Erythroblast (primary cell): Measurements from ENCODE around the gene ECEL1.
A peak's percentile ranks its signal among the peaks of the same experiment; 100 is the strongest.

Source experiments
- DNase-seq, 2 experiments: peaks; one replicate each; lab custom pipeline; 2025; lab: John Stamatoyannopoulos, UW
- GATA1 ChIP-seq: IDR thresholded peaks from 2 replicates; pipeline ENCODE4 v1.6.1; 2011; ENCODE audit warnings: low read depth, mild to moderate bottlenecking, control low read depth, low read length, moderate library complexity
- POLR2A ChIP-seq: IDR thresholded peaks from 2 replicates; pipeline ENCODE4 v1.6.1; 2011; ENCODE audit warnings: mild to moderate bottlenecking, low read length

The ECEL1 gene

GRCh38 chr2:232526372-232526941, 38.8 kb upstream of the ECEL1 start:
- TF ChIP-seq GATA1 (no peak), POLR2A (no peak)
- DNase-seq, result no peak

DNA sequence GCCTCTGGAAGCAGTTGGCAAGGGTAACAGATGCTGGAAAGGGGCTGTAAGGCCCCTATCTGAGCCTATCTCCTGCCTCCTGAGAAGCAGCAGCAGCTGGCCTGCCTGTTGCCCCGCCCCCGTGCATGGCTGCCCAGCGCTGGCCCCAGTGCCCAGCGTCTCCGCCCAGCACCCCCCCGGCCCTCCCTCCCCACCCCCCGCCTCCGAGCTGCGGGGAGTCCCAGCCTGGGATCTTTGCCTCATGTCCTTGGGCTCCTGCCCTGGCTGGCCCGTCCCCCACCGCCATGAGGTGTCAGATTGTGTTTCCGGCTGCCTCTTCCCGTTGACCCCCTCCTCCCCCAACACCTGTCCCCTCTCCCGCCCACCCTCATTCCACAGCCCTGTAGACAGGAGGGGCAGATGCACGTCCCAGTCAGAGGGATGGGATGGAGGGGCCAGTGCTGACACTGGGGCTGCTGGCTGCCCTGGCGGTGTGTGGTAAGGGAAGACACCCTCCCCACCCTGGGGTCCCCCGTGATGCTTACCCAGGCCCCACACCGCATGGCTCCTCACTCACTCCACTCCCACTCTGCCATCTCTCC, 38.2 kb upstream of the ECEL1 start, which contains the start of gene CHRND:
CHRND (plus strand) TSS at position 370 of the 581 bp plus-strand sequence; CDS start at position 426, 56 bp downstream.
- TF ChIP-seq GATA1 (no peak), POLR2A (no peak)
- peak; percentile 8 to 17 for DNase-seq

- TF ChIP-seq POLR2A, result no peak
- no peak for TF ChIP-seq GATA1
- no peak for DNase-seq
These were observed 37.6 kb upstream of the ECEL1 start for GRCh38 chr2:232525199-232525598.

- DNase-seq, result no peak
- TF ChIP-seq GATA1 (no peak), POLR2A (no peak)
These were observed 37.1 kb upstream of the ECEL1 start for GRCh38 chr2:232524771-232525170.

GRCh38 chr2:232523682-232524597, 36.3 kb upstream of the ECEL1 start:
- peak; percentile 51 to 58 for DNase-seq

DNA sequence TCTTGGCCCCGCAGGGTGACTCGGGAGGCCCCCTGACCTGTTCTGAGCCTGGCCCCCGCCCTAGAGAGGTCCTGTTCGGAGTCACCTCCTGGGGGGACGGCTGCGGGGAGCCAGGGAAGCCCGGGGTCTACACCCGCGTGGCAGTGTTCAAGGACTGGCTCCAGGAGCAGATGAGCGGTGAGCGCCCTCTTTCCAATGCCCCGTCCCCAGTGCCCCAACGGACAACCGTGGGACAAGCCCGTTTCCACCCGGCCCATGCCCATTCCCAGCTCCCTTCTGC, 35.7 kb upstream of the ECEL1 start:
- DNase-seq, result no peak
- TF ChIP-seq GATA1, result no peak
- no peak for TF ChIP-seq POLR2A

More at GRCh38 chr2:232523682-232524597, 36.3 kb upstream of the ECEL1 start:
- no peak for TF ChIP-seq POLR2A
- TF ChIP-seq GATA1, result no peak

DNA sequence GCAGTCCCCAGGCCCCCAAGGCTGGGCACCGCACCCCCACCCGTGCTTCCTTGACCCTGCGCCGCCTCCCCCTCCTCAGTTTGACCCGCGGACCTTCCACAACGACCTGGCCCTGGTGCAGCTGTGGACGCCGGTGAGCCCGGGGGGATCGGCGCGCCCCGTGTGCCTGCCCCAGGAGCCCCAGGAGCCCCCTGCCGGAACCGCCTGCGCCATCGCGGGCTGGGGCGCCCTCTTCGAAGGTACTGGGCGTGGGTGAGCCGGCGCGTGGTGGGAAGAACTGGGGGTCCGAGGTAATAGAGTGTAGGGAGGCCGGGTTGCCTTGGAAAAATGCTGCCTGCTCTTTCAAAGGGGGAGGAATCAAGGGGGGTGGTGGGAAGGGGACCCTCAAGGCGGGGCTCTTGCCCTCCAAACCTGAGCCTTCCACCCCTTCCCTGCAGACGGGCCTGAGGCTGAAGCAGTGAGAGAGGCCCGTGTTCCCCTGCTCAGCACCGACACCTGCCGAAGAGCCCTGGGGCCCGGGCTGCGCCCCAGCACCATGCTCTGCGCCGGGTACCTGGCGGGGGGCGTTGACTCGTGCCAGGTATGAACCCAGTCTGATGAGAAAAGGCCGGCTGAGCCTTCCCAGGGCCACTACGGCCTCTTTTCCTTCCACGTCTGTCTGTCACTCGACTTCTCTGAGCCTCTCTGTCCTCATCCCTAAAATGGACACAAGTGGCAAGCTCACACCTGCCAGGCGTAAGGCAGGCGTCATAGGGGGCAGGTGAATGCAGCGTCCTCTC, 35.2 kb upstream of the ECEL1 start:
- TF ChIP-seq POLR2A (no peak), GATA1 (no peak)
- DNase-seq, result no peak

GRCh38 chr2:232521959-232522622, 34.5 kb upstream of the ECEL1 start:
- DNase-seq, result peak; percentile 40 to 74
- TF ChIP-seq POLR2A (no peak), GATA1 (no peak)

GRCh38 chr2:232521098-232521497, 33.5 kb upstream of the ECEL1 start:
- no peak for TF ChIP-seq POLR2A
- DNase-seq, result no peak

GRCh38 chr2:232520489-232520888, 32.9 kb upstream of the ECEL1 start:
- TF ChIP-seq POLR2A, result no peak
- no peak for DNase-seq

- no peak for DNase-seq
- TF ChIP-seq POLR2A, result no peak
- no peak for TF ChIP-seq GATA1
These were observed 32.2 kb upstream of the ECEL1 start, which contains the start of gene PRSS56 for GRCh38 chr2:232519581-232520438. Gene PRSS56, plus strand, starts transcription at chr2:232520388. Its CDS starts 211 bp downstream, at chr2:232520599.

DNA sequence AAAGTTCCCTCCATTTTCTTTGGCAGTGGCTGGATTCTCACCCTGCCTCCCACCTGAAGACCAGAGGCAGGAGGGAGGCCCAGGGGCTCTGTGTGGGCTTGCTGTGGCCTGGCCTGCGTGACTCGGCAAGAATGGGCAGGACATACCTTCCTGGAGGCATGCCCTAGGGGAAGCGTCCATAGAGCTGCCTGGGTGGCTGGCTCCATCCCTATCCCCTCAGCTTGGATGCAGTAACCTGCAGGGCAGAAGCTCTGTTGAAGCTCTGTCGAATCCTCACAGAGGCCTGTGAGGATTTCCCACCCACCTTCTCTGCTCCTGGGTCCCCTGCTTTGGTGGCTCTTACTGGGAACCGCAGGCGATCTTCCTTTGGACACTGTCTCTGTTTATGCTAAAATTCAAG, 31.2 kb upstream of the ECEL1 start:
- no peak for DNase-seq
- no peak for TF ChIP-seq POLR2A
- TF ChIP-seq GATA1, result no peak
